ENCODE results near the gene CDC40. TPM values are rescaled to one million over a fixed set of nuclear protein-coding genes. Genes with fewer than 3 reads are reported as not detected.

The CDC40 gene
- total RNA-seq, 1 experiment from 2014 or later: 26.2 TPM

GRCh38 chr6:110277100-110277665, 97.0 kb downstream of the CDC40 start:
- DNase-seq (ENCODE audit: low read depth, low spot score): no peak
- H3K9me3 ChIP-seq (ENCODE audit: control insufficient read depth in 1 of 2, insufficient read depth in 1 of 2, low read depth in 1 of 2, low read length in 2 of 2): no peaks in the 10 kb centered on the region
- intact Hi-C loops (cut with micrococcal nuclease): no loop called here
- H3K27ac ChIP-seq (ENCODE audit: low read depth, low read length): no peak overlapping the region
- no peak overlapping the region for H3K9ac ChIP-seq (ENCODE audit: low read length)
- no TSS peak for BruUV-seq (replicated peaks)
- no peak overlapping the region for H3K4me3 ChIP-seq (replicated peaks in 1 of 2; ENCODE audit: low read depth in 1 of 2, low read length in 2 of 2)
- no peaks in the 10 kb centered on the region for H3K4me1 ChIP-seq (ENCODE audit: control insufficient read depth in 1 of 2, insufficient read depth in 2 of 2, low read length in 2 of 2)
- TF ChIP-seq SRF (IDR thresholded peaks at IDR 0.05; ENCODE audit: low read depth) (no peak), SIN3A (IDR thresholded peaks at IDR 0.05; ENCODE audit: low read depth) (no peak), CTCF (IDR thresholded peaks at IDR 0.05 in 2 of 3, conservative IDR thresholded peaks at IDR 0.05 in 1 of 3; ENCODE audit: borderline replicate concordance in 1 of 3, insufficient read depth in 1 of 3, low read depth in 2 of 3, low read length in 2 of 3) (no peak), YY1 (IDR thresholded peaks at IDR 0.05; ENCODE audit: extremely low read depth, insufficient replicate concordance, low read depth, low read length) (no peak), TCF7L2 (IDR thresholded peaks at IDR 0.05; ENCODE audit: borderline replicate concordance, extremely low read depth, insufficient read depth, insufficient read length) (no peak), EZH2phosphoT487 (IDR thresholded peaks at IDR 0.05; ENCODE audit: borderline replicate concordance) (no peak), EGR1 (IDR thresholded peaks at IDR 0.05; ENCODE audit: low read depth) (no peak), RAD21 (IDR thresholded peaks at IDR 0.05; ENCODE audit: low read depth) (no peak), POLR2A (IDR thresholded peaks at IDR 0.05; ENCODE audit: borderline replicate concordance, extremely low read depth, insufficient read depth, insufficient read length) (no peak), ZNF274 (IDR thresholded peaks at IDR 0.05; ENCODE audit: low read depth, low read length) (no peak), ZBTB33 (IDR thresholded peaks at IDR 0.05; ENCODE audit: extremely low read depth, insufficient replicate concordance, low read length) (no peak)
- 0 out of 2 replicates have a peak, but pooled peaks cover under 1% of the 10 kb centered on the region for H3K27me3 ChIP-seq (ENCODE audit: insufficient read depth, low read length)
- no peaks in the 10 kb centered on the region for H3K36me3 ChIP-seq (ENCODE audit: control insufficient read depth in 1 of 2, insufficient read depth in 2 of 2, low read length in 2 of 2)
- H2AFZ ChIP-seq (ENCODE audit: low read depth, low read length, poor library complexity, severe bottlenecking): no peak overlapping the region
- no peak for ATAC-seq
- ChIA-PET CTCF (no interaction called here), RAD21 (ENCODE audit: low non-redundant PET in 1 of 2, low total read pairs in 2 of 2, uncharacterized antibody in 2 of 2, unreplicated experiment in 2 of 2) (no interaction called here), POLR2A (no interaction called here)
- no peaks in the 10 kb centered on the region for H3K79me2 ChIP-seq (ENCODE audit: insufficient read depth, low read length)
- no peaks in the 10 kb centered on the region for H4K20me1 ChIP-seq (ENCODE audit: insufficient read depth)
- H3K9me2 ChIP-seq (ENCODE audit: insufficient read depth): no peaks in the 10 kb centered on the region
- H3K4me2 ChIP-seq (ENCODE audit: low read length): no peak overlapping the region

Other genes with a start within 250 kb of the CDC40 start
- gene GPR6, start 202.1 kb upstream of the CDC40 start, total RNA-seq (2021; ENCODE audit: unreplicated experiment): not detected
- 25.9 TPM for gene WASF1, start 757 bp upstream of the CDC40 start, total RNA-seq (2021; ENCODE audit: unreplicated experiment)
- not detected for gene METTL24, start 177.9 kb downstream of the CDC40 start, total RNA-seq (2021; ENCODE audit: unreplicated experiment)
- not detected for gene DDO, start 235.1 kb downstream of the CDC40 start, total RNA-seq (2021; ENCODE audit: unreplicated experiment)

Data from HCT116 (cell line).